Kidney capillary endothelial cell (primary cell): ENCODE results near the gene NOC2L.
"Not testable (repeated sequence)": the region's sequence is repeated elsewhere in the genome, so short reads cannot be mapped to it uniquely, and the experiment has no call there.

ENCODE experiments used
- DNase-seq: peaks from one replicate; pipeline ENCODE4 v3.0.0-alpha.2; 2018; ENCODE audit warnings: low spot score

Gene NOC2L

DNA sequence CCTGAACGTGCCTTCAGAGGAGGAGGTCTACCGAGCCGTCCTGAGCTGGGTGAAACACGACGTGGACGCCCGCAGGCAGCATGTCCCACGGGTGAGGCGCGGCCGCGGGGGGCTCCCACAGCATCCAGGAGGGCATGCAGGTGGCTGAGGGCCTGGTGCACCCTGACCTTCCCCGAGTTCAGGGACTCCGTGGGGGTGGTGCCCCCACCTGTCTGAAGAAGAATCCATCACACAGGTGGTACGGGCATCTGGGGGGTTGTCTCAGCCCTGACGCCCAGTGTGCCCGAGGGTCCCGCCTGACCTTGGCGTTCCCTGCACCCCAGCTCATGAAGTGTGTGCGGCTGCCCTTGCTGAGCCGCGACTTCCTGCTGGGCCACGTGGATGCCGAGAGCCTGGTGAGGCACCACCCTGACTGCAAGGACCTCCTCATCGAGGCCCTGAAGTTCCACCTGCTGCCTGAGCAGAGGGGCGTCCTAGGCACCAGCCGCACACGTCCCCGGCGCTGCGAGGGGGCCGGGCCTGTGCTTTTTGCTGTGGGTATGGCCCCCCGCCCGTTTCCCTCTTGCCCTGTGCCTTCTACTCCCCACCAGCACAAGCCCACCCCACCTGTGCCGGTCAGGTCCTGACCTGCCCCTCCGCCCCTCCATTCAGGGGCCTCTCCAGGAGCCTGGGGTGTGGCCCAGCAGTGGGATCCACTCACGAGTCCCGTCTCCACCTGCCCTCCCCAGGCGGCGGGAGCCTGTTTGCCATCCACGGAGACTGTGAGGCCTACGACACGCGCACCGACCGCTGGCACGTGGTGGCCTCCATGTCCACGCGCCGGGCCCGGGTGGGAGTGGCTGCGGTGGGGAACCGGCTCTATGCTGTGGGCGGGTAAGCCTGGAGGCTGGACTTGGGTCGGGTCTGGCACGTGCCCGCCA lies 3.6 kb upstream of the NOC2L start:
- no peak for DNase-seq

- DNase-seq, result no peak
Observed at GRCh38 chr1:961132-961669, 2.1 kb upstream of the NOC2L start.

- DNase-seq, result no peak
Observed at GRCh38 chr1:960363-961131, 1.5 kb upstream of the NOC2L start, which contains the start of gene KLHL17. Gene KLHL17, plus strand, starts transcription at chr1:960584. Its CDS starts 110 bp downstream, at chr1:960694.

DNA sequence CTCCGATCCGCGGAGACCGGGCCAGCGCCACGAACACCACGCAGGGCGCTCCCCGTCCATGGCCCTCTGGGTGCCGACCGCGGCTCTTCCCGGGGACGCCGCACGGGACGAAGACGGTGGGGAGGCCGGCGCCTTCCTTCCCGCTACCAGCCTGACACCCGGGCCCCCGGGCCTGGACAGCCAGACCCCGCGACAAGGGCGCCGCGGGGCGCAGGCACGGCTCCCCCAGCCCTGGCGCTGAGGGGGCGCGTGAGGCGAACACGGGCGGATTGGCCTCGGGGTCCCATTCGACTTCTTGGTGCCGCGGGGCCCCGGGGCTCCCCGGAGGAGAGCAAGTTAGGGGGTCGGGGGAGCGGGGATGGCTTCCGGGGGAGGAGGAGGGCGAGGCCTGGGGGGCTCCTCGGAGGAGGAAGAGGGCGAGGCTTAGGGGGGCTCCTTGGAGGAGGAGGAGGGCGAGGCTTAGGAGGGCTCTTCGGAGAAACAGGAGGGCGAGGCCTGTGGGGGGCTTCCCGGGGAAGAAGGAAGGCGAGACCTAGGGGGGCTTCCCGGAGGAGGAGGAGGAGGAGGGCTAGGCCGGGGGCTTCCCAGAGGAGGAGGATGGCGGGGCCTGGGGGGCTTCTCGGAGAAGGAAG lies 791 bp upstream of the NOC2L start:
- DNase-seq, result no peak

GRCh38 chr1:956636-957035 lies 2.4 kb downstream of the NOC2L start:
- no peak for DNase-seq

- no peak for DNase-seq
Observed at GRCh38 chr1:955474-955873, 3.6 kb downstream of the NOC2L start.

DNA sequence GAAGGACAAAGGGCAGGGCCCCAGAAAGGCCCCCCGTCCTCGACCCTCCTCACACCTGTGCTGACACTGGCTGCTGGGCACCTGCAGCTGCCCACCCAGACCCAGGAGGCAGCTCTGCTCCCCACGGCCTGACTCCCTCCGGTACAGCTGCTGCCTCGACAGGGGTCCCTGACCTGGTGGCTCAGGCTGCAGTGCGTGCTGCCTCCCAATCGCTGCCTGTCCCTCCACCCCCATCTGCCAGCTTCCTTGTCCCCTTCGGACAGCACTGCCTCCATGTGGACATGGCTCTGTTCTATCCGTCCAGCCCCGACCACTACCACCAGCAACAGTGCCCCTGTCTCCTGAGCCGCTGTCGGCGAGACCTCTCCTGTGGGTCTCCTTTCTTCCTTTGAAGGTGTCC lies 4.1 kb downstream of the NOC2L start:
- DNase-seq, result no peak

DNA sequence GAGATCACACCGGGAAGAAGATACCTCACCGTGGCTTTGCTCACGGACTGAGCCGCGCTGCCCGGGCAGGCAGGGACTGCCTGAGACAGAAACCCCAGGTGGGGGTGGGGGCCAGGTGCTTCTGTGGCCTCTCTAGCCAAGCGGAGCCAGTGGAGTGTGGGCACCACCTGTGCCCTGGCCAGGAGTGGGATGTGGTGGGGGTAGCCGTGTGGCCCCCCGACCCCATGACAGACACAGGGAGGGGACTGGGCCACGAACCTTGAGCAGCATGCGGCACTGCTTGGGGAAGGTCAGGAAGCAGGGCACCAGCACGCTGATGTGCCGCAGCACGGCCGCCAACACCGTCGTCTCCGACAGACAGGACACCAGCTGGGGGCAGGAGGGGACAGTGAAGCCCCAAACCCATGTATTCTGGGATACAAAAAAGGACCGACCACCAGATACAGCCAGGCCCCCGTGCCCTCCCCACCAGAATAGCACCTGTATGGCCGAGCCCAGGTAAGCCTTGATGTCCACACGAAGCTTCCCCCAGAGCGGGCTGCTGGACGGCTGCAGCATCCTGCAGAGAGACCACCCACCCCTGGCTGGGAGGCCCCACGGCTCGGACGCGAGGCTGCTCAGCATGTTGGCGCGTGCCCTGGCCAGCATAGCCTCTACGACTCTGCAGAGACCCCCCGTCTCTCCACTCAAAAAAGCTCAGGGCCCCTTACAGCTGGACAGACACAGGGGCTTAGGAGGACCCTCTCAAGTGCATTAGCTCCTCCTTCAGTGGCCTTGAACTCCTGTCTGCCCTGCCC lies 5.3 kb downstream of the NOC2L start:
- DNase-seq, result no peak

DNA sequence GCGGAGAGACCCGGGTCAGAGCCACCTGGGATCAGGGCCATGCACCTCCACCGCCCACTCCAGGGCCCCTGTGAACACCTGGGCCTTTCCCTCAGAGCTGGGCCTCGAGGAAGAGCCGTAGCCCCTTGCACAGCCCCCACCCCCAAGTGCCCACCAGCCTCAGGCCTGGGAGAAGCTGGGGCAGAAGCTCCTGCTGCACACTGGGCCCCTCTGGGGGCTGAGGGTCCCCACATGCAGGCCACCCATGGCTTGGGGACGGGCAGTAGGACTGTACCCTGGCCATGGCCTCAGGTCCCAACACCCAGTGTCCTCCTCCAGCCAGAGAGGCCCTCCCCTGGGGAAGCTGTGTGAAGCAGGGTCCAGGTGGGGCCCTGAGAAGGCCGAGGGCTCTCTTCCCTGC lies 6.5 kb downstream of the NOC2L start:
- no peak for DNase-seq

- no peak for DNase-seq
Observed at GRCh38 chr1:952201-952600, 6.9 kb downstream of the NOC2L start.

GRCh38 chr1:951364-951763 lies 7.7 kb downstream of the NOC2L start:
- DNase-seq, result no peak

GRCh38 chr1:950881-951280 lies 8.2 kb downstream of the NOC2L start:
- DNase-seq, result no peak

DNA sequence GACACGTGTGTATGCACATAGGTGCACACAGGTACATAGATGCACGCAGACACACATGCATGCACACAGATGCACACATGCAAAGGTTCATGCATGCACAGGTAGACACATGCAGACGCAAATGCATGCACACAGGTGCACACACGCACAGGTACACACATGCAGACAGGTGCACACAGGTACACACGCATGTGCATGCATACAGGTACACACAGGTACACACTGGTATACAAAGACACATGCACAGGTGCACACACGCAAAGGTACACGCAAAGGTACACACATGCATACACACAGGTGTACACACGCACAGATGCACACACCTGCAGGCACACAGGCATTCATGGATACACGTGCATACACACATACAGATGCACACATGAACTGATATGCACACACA lies 8.8 kb downstream of the NOC2L start:
- DNase-seq, result no peak

DNA sequence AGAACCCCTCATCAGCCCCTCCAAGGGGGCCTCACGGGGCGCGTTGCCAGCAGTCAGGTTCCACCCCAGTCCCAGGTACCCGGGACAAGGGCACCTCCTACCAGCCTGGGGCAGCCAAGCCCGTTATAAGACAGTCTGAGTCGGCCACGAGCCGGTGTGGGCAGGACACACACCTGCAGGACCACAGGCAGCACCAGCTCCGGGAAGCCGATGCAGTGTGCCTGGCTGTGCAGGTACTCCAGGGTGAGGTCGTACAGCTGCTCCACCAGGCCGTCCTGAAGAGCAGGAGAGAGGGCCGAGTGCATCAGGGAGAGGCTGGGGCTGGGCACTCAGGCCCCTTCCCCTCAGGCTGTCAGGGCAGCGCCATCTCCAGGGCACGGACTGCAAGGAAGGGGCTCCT lies 11.1 kb downstream of the NOC2L start:
- no peak for DNase-seq

DNA sequence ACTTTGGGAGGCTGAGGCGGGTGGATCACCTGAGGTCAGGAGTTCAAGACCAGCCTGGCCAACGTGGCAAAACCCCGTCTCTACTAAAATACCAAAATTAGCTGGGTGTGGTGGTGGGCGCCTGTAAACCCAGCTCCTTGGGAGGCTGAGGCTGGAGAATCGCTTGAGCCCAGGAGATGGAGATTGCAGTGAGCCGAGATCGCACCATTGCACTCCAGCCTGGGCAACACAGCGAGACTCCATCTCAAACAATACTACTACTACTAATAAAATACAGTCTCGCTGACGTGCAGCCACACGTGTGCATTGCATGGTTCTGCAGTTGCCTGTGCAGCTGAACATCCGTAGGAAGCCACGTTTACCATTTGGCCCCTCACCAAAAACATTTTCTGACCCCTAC lies 12.2 kb downstream of the NOC2L start:
- not testable (repeated sequence) for DNase-seq

DNA sequence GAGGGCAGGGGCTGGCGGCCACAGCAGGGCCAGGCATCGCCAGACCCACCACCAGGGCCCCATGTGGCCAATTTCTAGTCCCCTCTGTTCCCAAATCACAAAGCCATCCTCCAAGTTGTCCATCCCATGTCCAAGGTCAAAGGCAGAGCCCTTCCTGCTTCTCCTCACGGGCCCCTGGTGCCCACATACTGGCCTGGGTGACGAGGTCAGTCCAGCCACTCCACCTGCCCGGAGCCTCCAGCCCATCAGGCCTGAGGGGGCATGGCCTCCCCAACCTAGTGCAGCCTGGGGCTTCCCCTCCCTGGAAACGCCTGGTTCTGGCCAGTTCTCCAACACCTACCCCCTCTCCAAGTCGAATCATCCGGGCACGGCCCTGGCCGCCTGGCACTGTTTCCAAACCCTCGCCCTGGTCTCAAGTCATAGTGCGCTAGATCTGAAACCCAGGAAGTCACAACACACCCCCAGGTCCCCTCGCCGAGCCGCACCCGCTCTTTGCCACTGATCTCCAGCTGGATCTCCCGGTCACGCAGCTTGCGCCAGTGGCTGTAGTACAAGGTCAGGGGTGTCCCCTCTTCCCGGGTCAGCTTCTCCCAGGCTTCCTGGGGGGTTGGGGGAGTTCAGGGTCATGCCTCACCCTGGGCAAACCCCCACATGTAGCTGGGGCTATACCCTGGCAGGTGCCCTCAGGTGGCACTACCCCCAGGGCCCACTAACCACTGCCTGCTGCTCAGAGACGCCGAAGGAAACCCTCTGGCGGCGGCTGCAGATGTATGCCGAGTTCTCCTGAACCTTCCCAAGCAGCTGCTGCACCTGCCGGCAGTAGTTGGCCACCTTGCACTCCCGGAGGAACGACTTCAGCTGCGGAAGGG lies 13.1 kb downstream of the NOC2L start:
- no peak for DNase-seq

DNA sequence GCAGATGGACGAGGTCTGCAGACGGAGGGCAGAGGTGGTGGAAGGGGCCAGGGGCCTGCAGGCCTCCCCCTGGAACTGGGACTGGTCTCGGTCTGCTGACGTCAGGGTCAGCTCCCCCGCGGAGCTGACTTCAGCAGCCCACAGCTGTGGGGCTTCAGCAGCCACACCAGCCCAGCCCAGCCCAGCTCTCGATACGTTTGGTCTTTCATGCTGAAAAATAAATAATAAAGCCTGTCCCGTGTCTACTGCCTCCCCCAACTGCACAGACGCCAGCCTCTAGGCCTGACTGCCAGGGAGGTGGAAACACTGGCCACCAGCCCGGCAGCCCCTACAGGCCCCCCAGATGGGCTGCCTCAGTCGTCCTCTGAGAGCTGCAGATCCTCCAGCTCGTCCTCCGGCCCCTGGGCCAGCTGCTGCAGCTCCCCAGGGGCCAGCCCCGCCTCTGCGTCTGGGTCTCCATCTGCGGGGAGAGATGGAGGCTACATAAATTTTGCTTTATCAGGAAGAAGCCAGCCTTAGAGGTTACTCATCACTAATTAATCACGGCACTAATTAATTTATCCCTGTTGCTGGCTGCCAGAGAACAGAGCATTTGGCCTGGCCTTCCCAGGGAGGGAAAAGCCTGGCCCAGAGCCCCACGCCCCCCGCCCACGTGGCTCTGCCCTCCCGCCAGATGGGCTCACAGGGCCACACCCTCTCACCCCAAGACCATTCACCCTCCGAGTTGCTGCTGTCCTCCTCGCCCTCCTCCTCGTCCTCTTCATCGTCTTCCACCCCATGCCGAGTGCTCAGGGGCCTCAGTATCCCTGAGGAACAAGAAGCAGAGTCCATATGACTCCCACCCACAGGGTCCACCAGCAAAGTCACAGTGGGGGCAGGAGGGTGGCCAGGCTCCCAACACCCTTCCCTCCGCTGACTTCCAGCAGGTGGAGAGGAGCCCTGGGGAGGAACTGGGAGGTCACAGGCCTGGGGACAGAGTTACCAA lies 14.4 kb downstream of the NOC2L start:
- no peak for DNase-seq

- DNase-seq, result no peak
Observed at GRCh38 chr1:943545-944340, 15.3 kb downstream of the NOC2L start.
